ENCODE data around the gene SLC37A4.

The SLC37A4 gene

GRCh38 chr11:119031912-119032280 lies 1.2 kb upstream of the SLC37A4 start:
- no peak for DNase-seq (ENCODE audit: low spot score)
- no peak overlapping the region for H3K27ac ChIP-seq
- TF ChIP-seq CTCF (conservative IDR thresholded peaks at IDR 0.05; ENCODE audit: low read depth), result no peak
- ChIA-PET POLR2A (ENCODE audit: low non-redundant PET) (no interaction called here), CTCF (interaction anchor here (0.6 kb wide), 1 partner anchor 12 kb away, joined by 3 read pairs; no protein-coding TSS in a partner anchor)

DNA sequence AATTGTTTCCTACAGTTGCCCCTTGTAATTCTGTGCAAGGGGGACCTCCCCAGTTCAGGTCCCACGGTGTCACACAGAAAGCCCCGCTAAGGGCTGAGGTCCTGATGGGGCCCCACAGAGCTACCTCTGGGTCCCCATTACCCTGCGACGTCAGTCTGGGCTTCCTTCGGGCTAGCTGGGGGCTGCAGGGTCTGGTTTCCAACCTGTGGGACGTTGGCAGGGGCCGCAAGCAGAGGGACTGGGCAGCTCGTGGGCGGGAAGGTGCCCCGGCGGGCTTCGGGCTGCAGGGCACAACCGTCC lies 698 bp downstream of the SLC37A4 start:
- peak overlapping the region; percentile 81 for H3K27ac ChIP-seq
- CTCF ChIA-PET, result interaction anchor here (0.7 kb wide), 1 partner anchor 11 kb away, joined by 4 read pairs; the partner anchor contains the start of gene TRAPPC4
- no peak for DNase-seq (ENCODE audit: low spot score)
- TF ChIP-seq CTCF (conservative IDR thresholded peaks at IDR 0.05; ENCODE audit: low read depth), result no peak
- POLR2A ChIA-PET (ENCODE audit: low non-redundant PET), result no interaction called here

- peak overlapping the region; percentile 81 for H3K27ac ChIP-seq
- no peak for DNase-seq (ENCODE audit: low spot score)
- TF ChIP-seq CTCF (conservative IDR thresholded peaks at IDR 0.05; ENCODE audit: low read depth), result no peak
- CTCF ChIA-PET, result no interaction called here
- POLR2A ChIA-PET (ENCODE audit: low non-redundant PET), result no interaction called here
These were observed 1.2 kb downstream of the SLC37A4 start for GRCh38 chr11:119029340-119030028.

GRCh38 chr11:119029069-119029339 lies 1.7 kb downstream of the SLC37A4 start:
- TF ChIP-seq CTCF (conservative IDR thresholded peaks at IDR 0.05; ENCODE audit: low read depth), result no peak
- POLR2A ChIA-PET (ENCODE audit: low non-redundant PET), result no interaction called here
- DNase-seq (ENCODE audit: low spot score), result no peak
- peak overlapping the region; percentile 81 for H3K27ac ChIP-seq
- CTCF ChIA-PET, result no interaction called here

DNA sequence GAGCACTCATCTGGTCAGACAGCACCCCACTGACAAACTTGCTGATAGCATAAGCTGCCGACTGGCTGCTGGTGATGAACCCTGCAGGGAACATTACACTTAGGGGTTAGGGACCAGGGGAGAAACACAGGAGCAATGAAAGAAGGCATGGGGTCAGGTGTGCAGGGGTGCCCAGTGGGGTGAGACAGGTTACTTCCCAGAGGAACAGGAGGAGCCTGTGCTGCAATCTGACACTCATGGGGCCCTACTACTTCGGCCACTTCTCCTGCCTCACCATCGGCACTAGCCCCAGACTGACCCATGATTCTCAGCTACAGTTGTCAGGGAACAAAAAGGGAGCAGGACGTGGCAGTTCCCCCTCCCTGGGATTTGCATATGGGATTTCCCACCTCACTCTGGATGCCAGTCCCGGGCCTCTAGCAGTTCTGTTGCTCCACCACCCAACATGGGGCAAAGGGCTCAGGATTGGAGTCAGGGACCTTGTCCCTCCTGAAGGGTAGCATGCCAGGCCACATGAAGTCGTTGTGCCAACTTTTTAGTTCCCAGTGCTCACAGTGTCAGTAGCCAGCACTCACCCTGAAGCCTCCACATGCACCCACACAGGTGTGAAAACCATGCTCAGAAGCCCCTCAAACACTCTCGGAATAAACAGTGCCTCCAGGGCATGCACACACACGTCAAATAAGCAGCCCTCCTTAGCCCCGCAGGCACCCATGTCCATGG lies 2.2 kb downstream of the SLC37A4 start:
- no peak for DNase-seq (ENCODE audit: low spot score)
- CTCF ChIA-PET, result no interaction called here
- H3K27ac ChIP-seq, result peak overlapping the region; percentile 81
- POLR2A ChIA-PET (ENCODE audit: low non-redundant PET), result no interaction called here
- no peak for TF ChIP-seq CTCF (conservative IDR thresholded peaks at IDR 0.05; ENCODE audit: low read depth)

GRCh38 chr11:119027561-119028345 lies 2.9 kb downstream of the SLC37A4 start:
- ChIA-PET CTCF (interaction anchor here (0.7 kb wide), 1 partner anchor 8 kb away, joined by 3 read pairs; no protein-coding TSS in a partner anchor), POLR2A (ENCODE audit: low non-redundant PET) (no interaction called here)
- DNase-seq (ENCODE audit: low spot score), result no peak
- H3K27ac ChIP-seq, result peak overlapping the region; percentile 81
- TF ChIP-seq CTCF (conservative IDR thresholded peaks at IDR 0.05; ENCODE audit: low read depth), result no peak

Data from RWPE1 (cell line).